Vagina (tissue), 2 donors: Measurements from ENCODE around the gene UCMA.

Source experiments
- POLR2A ChIP-seq, 2 donors: fragments of 450-650 bp; IDR thresholded peaks; one replicate each; pipeline ENCODE4 v1.6.1; 2017; ENCODE audit warnings: antibody characterized with exemption in 2 of 2, mild to moderate bottlenecking in 2 of 2, moderate library complexity in 2 of 2
- POLR2AphosphoS5 ChIP-seq, 2 donors: sonication (generic); formaldehyde crosslinking; IDR thresholded peaks; one replicate each; pipeline ENCODE4 v1.9.0; 2017; ENCODE audit warnings: antibody characterized with exemption in 2 of 2, mild to moderate bottlenecking in 2 of 2, low read depth in 1 of 2; ENCODE audit not compliant: insufficient read depth in 1 of 2
- TF ChIP-seq, protein P1 (sequence below), 3 experiments: fragments of 450-650 bp in 2 of 3; fragments of 200-600 bp in 1 of 3; sonication (generic) in 1 of 3; IDR thresholded peaks; one replicate each; pipeline ENCODE4 v1.5.1; 2017 to 2019; ENCODE audit warnings: antibody characterized with exemption in 3 of 3, mild to moderate bottlenecking in 2 of 3, moderate library complexity in 2 of 3

DNA sequence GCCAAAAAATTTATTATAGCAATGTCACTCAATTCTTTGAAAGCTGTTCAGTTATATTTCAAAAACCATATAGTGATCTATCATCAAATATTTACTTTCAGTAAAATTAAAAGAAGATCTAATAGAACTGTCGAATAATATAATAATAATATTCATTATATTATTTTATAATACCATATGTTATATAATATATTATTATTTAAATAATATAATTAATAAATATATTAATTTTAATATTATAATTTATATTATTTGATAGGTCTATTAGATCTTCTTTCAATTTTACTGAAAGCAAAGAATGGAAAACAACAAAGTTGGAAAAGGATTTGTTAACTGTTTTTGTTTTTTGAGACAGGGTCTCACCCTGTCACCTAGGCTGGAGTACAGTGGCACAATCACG, 22.5 kb upstream of the UCMA start:
- TF ChIP-seq, protein P1, sequence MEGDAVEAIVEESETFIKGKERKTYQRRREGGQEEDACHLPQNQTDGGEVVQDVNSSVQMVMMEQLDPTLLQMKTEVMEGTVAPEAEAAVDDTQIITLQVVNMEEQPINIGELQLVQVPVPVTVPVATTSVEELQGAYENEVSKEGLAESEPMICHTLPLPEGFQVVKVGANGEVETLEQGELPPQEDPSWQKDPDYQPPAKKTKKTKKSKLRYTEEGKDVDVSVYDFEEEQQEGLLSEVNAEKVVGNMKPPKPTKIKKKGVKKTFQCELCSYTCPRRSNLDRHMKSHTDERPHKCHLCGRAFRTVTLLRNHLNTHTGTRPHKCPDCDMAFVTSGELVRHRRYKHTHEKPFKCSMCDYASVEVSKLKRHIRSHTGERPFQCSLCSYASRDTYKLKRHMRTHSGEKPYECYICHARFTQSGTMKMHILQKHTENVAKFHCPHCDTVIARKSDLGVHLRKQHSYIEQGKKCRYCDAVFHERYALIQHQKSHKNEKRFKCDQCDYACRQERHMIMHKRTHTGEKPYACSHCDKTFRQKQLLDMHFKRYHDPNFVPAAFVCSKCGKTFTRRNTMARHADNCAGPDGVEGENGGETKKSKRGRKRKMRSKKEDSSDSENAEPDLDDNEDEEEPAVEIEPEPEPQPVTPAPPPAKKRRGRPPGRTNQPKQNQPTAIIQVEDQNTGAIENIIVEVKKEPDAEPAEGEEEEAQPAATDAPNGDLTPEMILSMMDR (IDR thresholded peaks at IDR 0.05), result no peak
- TF ChIP-seq POLR2A (IDR thresholded peaks at IDR 0.05) (no peak), POLR2AphosphoS5 (IDR thresholded peaks at IDR 0.05; ENCODE audit: insufficient read depth in 1 of 2, low read depth in 1 of 2) (no peak)
